Immature natural killer cell (primary cell): ENCODE measurements around the gene VTI1A. TPM values are rescaled to one million over a fixed set of nuclear protein-coding genes. Genes with fewer than 3 reads are reported as not detected.

Experiments
- DNase-seq, 3 donors: peaks; one replicate each; pipeline ENCODE4 v3.0.0; 2022; ENCODE audit warnings: mixed read lengths in 1 of 3
- H3K27ac Mint-ChIP-seq, 6 donors: one replicate each; pipeline ENCODE4 v1.8.0; 2020; ENCODE audit warnings: mixed read lengths in 6 of 6, mild to moderate bottlenecking in 5 of 6, inconsistent platforms in 4 of 6, moderate library complexity in 3 of 6
- H3K27me3 Mint-ChIP-seq, 3 donors: one replicate each; pipeline ENCODE4 v1.8.0; 2020 to 2021; ENCODE audit warnings: low read depth in 3 of 3, mild to moderate bottlenecking in 3 of 3, mixed read lengths in 3 of 3, moderate library complexity in 3 of 3, inconsistent platforms in 1 of 3
- H3K36me3 Mint-ChIP-seq, 3 donors: one replicate each; pipeline ENCODE4 v1.8.0; 2020; ENCODE audit warnings: mixed read lengths in 3 of 3, inconsistent platforms in 2 of 3, mild to moderate bottlenecking in 2 of 3
- H3K4me1 Mint-ChIP-seq, 2 donors: one replicate each; pipeline ENCODE4 v1.8.0; 2020; ENCODE audit warnings: inconsistent platforms in 2 of 2, mild to moderate bottlenecking in 2 of 2, mixed read lengths in 2 of 2, moderate library complexity in 1 of 2
- H3K4me3 Mint-ChIP-seq, 5 donors: one replicate each; pipeline ENCODE4 v1.8.0; 2020; ENCODE audit warnings: mild to moderate bottlenecking in 5 of 5, mixed read lengths in 5 of 5, inconsistent platforms in 3 of 5, moderate library complexity in 3 of 5
- H3K9me3 Mint-ChIP-seq, 6 donors: one replicate each; pipeline ENCODE4 v1.8.0; 2020; ENCODE audit warnings: mild to moderate bottlenecking in 6 of 6, mixed read lengths in 6 of 6, inconsistent platforms in 4 of 6, moderate library complexity in 3 of 6
- polyA plus RNA-seq, 3 donors: library from polyadenylated mRNA; unstranded; fragments of 300-500 nt; fragmentation: Illumina TruSeq; gene quantifications; one replicate each; pipeline ENCODE4 v1.2.3, GENCODE V29; 2021

Gene VTI1A
- polyA plus RNA-seq, 3 donors from 2014 or later, result 15.0 to 40.2 (median 31.2) TPM

- peaks cover 0 to 2% of the 10 kb centered on the region in 2 donors for H3K4me1 Mint-ChIP-seq
- no peaks in the 10 kb centered on the region for H3K27me3 Mint-ChIP-seq
- H3K4me3 Mint-ChIP-seq, result no peak overlapping the region
- no peak for DNase-seq
- H3K36me3 Mint-ChIP-seq, result peaks cover 3 to 14% (median 8%) of the 10 kb centered on the region in 3 donors
- no peak overlapping the region for H3K27ac Mint-ChIP-seq
- no peaks in the 10 kb centered on the region for H3K9me3 Mint-ChIP-seq
Measured at GRCh38 chr10:112658465-112658864, 211.4 kb downstream of the VTI1A start.

DNA sequence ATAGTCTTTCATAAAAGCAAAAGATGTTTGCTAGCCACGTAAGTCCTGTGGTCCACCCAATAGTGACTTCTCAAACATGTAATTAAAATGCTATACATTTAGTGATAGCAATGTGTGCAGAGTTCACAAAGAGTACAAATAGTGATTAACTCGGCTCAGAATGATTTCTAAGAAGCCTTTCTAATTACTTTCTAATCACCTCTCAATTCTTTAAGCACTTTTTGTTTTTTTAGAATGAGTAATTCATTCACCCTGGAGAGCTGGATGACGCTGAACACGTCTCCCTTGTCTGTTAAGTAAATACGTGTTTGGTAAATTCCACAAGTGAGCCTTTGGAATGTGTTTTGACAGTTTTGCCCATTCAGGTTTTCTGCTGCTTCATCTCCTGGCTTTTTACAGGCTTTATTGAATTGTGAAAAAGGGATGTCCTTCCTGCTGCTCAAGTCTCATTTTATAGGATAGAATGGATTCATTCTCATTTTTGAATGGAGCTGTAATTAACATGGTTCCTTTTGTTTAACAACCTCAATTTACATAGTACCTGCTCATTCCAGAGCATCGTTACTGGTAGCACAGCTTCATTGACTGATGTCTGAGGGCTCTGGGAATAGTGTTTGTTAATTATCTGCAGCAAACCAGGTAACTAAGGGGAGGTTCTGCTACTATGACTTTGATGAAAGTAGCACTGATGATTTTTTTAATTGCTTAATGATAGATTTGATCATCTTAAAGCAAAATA is 212.1 kb downstream of the VTI1A start:
- Mint-ChIP-seq H3K4me3 (no peak overlapping the region), H3K9me3 (no peaks in the 10 kb centered on the region), H3K27ac (no peak overlapping the region), H3K4me1 (peaks cover 0 to 2% of the 10 kb centered on the region in 2 donors), H3K27me3 (no peaks in the 10 kb centered on the region), H3K36me3 (peaks cover 3 to 14% (median 11%) of the 10 kb centered on the region in 3 donors)
- DNase-seq, result no peak

DNA sequence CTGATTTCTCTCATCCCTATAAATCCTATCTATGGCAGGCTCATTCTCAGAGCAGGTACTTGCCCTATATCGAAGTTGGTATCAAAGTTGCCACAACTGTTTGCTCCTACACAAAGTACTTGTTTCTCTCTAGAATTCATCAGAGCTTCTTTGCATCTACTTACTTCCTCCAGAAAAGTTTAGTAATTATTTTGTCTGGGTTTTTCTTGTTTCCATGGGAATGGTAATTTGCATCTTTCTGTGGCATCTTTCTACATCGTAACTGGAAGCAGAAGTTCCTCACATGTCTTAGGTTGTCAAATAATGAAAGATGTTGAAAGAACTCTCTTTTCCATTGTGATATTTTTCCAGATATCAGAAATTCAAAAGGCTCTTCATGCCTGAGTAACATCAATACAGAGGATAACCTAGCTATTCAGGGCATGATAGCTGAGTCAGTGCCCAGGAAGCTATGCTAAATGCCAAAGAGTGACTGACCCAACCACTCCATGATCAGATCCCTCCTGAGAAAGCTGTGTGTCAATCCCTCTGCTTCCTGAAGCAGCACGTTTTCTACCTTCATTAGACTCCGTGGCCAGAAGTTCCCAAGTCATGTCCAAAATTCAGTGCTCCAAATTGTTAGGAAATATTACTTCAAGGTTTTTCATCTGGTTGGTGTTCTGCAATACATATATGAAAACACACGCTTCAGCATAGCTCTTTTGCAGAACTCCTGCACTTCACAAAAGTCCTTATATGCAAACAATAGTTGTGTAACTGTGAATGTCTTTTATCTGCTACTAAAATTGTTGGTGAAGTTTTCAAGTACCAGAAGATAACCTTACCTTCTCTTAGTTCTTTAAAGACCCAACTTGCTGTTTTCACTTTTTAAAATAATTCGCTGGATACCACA is 216.5 kb downstream of the VTI1A start:
- DNase-seq, result no peak
- no peak overlapping the region for H3K4me3 Mint-ChIP-seq
- H3K27me3 Mint-ChIP-seq, result no peaks in the 10 kb centered on the region
- no peaks in the 10 kb centered on the region for H3K4me1 Mint-ChIP-seq
- H3K36me3 Mint-ChIP-seq, result peaks cover 8 to 20% (median 16%) of the 10 kb centered on the region in 3 donors
- H3K9me3 Mint-ChIP-seq, result no peaks in the 10 kb centered on the region
- H3K27ac Mint-ChIP-seq, result no peak overlapping the region

- no peak overlapping the region for H3K4me3 Mint-ChIP-seq
- H3K27me3 Mint-ChIP-seq, result no peaks in the 10 kb centered on the region
- no peak overlapping the region for H3K27ac Mint-ChIP-seq
- H3K36me3 Mint-ChIP-seq, result peaks cover 8 to 33% (median 30%) of the 10 kb centered on the region in 3 donors
- DNase-seq, result no peak
- H3K9me3 Mint-ChIP-seq, result no peaks in the 10 kb centered on the region
- H3K4me1 Mint-ChIP-seq, result no peaks in the 10 kb centered on the region
Measured at GRCh38 chr10:112666094-112666493, 219.1 kb downstream of the VTI1A start.

DNA sequence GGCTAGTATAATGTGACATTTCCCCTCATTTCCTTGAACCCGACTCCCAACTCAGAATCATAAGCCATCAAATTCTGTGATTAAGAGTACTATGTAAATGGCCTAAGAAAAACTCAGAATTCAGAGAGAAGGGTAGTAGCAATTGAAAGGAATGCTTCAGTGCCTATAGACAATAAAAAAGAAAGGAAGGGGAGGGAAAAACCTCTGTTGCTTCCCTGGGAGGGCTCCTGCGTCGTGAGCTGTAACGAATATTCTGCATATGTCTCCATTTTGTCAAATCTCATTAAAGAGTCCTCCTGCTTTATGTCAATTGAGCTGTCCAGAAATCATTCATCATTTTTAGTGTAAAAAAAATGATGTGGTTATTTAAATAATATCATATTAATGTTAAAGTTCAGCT is 223.0 kb downstream of the VTI1A start:
- H3K36me3 Mint-ChIP-seq, result peaks cover 4 to 29% (median 25%) of the 10 kb centered on the region in 3 donors
- no peaks in the 10 kb centered on the region for H3K4me1 Mint-ChIP-seq
- no peaks in the 10 kb centered on the region for H3K27me3 Mint-ChIP-seq
- H3K27ac Mint-ChIP-seq, result no peak overlapping the region
- no peaks in the 10 kb centered on the region for H3K9me3 Mint-ChIP-seq
- no peak overlapping the region for H3K4me3 Mint-ChIP-seq
- DNase-seq, result no peak

- Mint-ChIP-seq H3K4me1 (no peaks in the 10 kb centered on the region), H3K36me3 (peaks cover 4 to 25% (median 25%) of the 10 kb centered on the region in 3 donors), H3K9me3 (no peaks in the 10 kb centered on the region), H3K4me3 (no peak overlapping the region), H3K27me3 (no peaks in the 10 kb centered on the region), H3K27ac (no peak overlapping the region)
- DNase-seq, result no peak
Measured at GRCh38 chr10:112671743-112672142, 224.7 kb downstream of the VTI1A start.

DNA sequence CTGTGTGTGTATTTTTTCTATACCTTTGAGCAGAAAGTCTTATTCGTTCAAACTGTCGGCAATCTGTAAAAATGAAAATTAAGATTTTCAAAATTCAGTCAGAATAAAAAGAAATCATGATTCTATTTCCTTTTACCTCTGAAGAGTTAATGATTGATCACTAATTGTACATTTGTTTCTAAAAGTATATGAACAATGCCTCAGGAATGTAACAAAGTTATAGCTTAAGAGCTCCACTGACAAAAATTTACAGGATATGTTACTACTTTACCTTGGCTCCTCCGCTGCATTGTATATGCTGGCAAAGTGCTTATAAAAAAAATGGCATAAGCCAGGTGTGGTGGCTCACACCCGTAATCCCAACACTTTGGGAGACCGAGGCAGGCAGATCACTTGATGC is 225.7 kb downstream of the VTI1A start:
- Mint-ChIP-seq H3K4me1 (no peaks in the 10 kb centered on the region), H3K27ac (no peak overlapping the region), H3K36me3 (peaks cover 4 to 25% (median 25%) of the 10 kb centered on the region in 3 donors), H3K9me3 (no peaks in the 10 kb centered on the region), H3K4me3 (no peak overlapping the region), H3K27me3 (no peaks in the 10 kb centered on the region)
- no peak for DNase-seq

DNA sequence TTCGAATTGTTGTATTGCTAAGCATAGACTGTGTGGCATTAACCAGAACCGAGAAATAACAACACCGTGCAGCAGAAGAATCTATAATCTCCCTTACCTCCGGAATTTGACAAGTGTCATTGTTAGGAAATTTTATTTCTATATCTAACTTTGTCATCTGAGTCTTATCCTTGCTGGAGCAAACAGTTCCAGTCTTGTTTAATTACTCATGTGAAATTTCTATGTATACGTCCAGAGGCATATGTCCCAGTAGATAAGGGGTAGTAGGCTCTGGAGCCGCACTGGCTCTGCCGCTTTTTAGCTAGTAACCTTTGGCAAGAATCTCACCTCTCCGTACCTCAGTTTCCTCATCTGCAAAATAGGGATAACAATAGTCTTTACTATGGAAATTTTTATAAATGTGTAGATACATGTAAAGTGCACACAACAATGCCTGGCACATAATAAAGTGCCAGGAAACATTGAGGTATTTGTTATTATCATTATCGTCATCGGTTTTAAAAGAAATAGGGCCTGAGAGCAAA is 228.6 kb downstream of the VTI1A start:
- H3K27me3 Mint-ChIP-seq, result no peaks in the 10 kb centered on the region
- no peak overlapping the region for H3K4me3 Mint-ChIP-seq

GRCh38 chr10:112677689-112678088 is 230.7 kb downstream of the VTI1A start:
- peaks cover 0 to 10% (median 0%) of the 10 kb centered on the region in 3 donors for H3K36me3 Mint-ChIP-seq
- H3K4me1 Mint-ChIP-seq, result no peaks in the 10 kb centered on the region

More for the DNA sequence above, 228.6 kb downstream of the VTI1A start:
- no peaks in the 10 kb centered on the region for H3K4me1 Mint-ChIP-seq
- no peak overlapping the region for H3K27ac Mint-ChIP-seq
- peaks cover 0 to 12% (median 7%) of the 10 kb centered on the region in 3 donors for H3K36me3 Mint-ChIP-seq
- no peaks in the 10 kb centered on the region for H3K9me3 Mint-ChIP-seq
- no peak for DNase-seq

DNA sequence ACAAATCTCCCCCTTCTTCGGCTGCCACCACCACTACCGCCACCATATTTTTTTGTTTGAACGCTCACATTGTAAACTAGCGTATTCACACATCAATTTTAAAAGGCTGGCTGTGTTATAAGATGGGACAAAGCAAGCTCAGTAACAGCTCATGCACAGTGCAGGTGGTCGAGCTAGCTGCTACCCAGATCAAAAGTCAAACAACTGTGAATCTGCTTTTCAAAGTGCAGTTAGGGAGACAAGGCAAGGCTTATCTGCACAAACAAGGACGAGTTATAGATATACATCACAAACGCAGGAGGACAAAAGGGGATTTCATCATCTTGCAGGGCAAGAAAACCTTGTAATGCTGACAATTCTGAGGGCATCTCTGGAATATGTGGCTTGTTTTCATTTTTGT is 231.6 kb downstream of the VTI1A start:
- Mint-ChIP-seq H3K27me3 (no peaks in the 10 kb centered on the region), H3K9me3 (no peaks in the 10 kb centered on the region), H3K36me3 (peaks cover 0 to 7% (median 0%) of the 10 kb centered on the region in 3 donors), H3K4me3 (no peak overlapping the region), H3K4me1 (no peaks in the 10 kb centered on the region), H3K27ac (no peak overlapping the region)
- DNase-seq, result no peak

More at GRCh38 chr10:112677689-112678088, 230.7 kb downstream of the VTI1A start:
- no peak for DNase-seq
- no peaks in the 10 kb centered on the region for H3K27me3 Mint-ChIP-seq
- no peaks in the 10 kb centered on the region for H3K9me3 Mint-ChIP-seq
- H3K27ac Mint-ChIP-seq, result no peak overlapping the region
- H3K4me3 Mint-ChIP-seq, result no peak overlapping the region

- no peak for DNase-seq
- Mint-ChIP-seq H3K27me3 (no peaks in the 10 kb centered on the region), H3K27ac (no peak overlapping the region), H3K9me3 (no peaks in the 10 kb centered on the region), H3K36me3 (peaks cover 0 to 7% (median 0%) of the 10 kb centered on the region in 3 donors), H3K4me1 (no peaks in the 10 kb centered on the region), H3K4me3 (no peak overlapping the region)
Measured at GRCh38 chr10:112678987-112679386, 232.0 kb downstream of the VTI1A start.

GRCh38 chr10:112679392-112679791 is 232.4 kb downstream of the VTI1A start:
- no peaks in the 10 kb centered on the region for H3K27me3 Mint-ChIP-seq
- H3K9me3 Mint-ChIP-seq, result no peaks in the 10 kb centered on the region
- peaks cover 0 to 7% (median 0%) of the 10 kb centered on the region in 3 donors for H3K36me3 Mint-ChIP-seq
- H3K4me3 Mint-ChIP-seq, result no peak overlapping the region
- DNase-seq, result no peak
- no peaks in the 10 kb centered on the region for H3K4me1 Mint-ChIP-seq
- H3K27ac Mint-ChIP-seq, result no peak overlapping the region

DNA sequence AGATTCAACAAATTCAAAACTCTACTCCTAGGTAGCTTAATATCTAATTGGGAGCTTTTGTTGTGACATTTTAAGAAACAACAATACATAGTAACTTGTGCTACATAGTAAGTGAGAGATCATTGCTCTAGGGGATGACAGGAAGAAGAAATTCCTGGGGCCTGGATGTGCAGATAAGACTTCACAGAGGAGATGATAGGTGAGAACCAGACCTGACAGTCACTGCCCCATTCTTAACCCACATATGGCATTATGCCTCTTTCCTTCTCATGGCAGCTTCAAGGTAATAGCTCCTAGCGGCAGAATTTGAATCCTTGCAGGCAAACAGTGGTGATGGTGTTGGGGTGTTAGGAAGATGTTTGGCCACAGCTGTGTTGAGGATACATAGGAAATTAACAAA is 233.6 kb downstream of the VTI1A start:
- Mint-ChIP-seq H3K36me3 (peaks cover 0 to 10% (median 0%) of the 10 kb centered on the region in 3 donors), H3K4me1 (no peaks in the 10 kb centered on the region), H3K27ac (no peak overlapping the region), H3K27me3 (no peaks in the 10 kb centered on the region), H3K9me3 (no peaks in the 10 kb centered on the region), H3K4me3 (no peak overlapping the region)
- no peak for DNase-seq

DNA sequence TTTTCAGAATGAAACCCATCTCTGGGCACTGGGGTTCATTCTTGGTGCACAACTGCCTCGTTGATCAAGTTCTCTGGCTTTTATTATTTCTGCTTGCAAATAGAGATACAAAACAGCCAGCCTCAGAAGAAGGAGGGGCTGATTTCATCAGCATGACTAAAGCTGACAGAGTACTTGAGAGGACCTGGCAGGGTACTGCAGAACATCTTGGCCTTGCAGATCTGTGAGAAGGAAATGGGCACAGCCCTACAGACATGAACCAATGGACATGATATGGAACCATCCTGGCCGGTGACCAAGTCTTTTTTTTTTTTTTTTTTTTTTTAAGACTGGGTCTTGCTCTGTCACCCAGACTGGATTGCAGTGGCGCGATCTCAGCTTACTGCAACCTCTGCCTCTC is 240.6 kb downstream of the VTI1A start:
- Mint-ChIP-seq H3K4me1 (no peaks in the 10 kb centered on the region), H3K4me3 (no peak overlapping the region), H3K9me3 (no peaks in the 10 kb centered on the region), H3K27me3 (peaks cover 0 to 3% (median 0%) of the 10 kb centered on the region in 3 donors), H3K36me3 (peaks cover 3 to 6% (median 4%) of the 10 kb centered on the region in 3 donors), H3K27ac (no peak overlapping the region)
- no peak for DNase-seq
